GM12875 (cell line): ENCODE results near the gene TWSG1.
A peak's percentile ranks its signal among the peaks of the same experiment; 100 is the strongest.

Experiments
- H3K4me3 ChIP-seq: one replicate; pipeline ENCODE4 v1.5.1; 2011; ENCODE audit warnings: low read depth, low read length, control low read depth
- TF ChIP-seq, protein P1 (sequence below): IDR thresholded peaks from 2 replicates; pipeline ENCODE4 v1.5.1; 2011; ENCODE audit warnings: low read depth, mild to moderate bottlenecking, control low read depth, inconsistent platforms, low read length, moderate library complexity, borderline replicate concordance; ENCODE audit not compliant: insufficient read depth

The TWSG1 gene

DNA sequence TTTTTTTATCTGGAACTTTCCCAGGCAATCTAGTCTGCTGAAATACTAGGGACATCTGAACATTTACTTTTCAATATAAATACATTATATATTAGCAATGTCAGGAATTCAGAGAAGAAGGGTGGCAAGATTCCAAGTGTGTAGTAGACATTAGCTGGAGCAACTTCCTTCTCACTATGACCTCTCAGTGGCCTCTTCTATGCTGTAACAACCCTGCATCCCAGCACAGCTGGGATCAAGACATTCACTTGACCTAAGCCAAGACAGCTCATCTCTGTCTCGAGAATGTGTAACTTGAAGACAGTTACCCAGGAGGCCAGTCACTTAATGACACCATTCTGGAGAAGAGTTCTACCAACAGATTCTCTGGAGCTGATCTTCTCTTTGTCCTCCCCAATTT, 79.0 kb downstream of the TWSG1 start:
- TF ChIP-seq, protein P1, sequence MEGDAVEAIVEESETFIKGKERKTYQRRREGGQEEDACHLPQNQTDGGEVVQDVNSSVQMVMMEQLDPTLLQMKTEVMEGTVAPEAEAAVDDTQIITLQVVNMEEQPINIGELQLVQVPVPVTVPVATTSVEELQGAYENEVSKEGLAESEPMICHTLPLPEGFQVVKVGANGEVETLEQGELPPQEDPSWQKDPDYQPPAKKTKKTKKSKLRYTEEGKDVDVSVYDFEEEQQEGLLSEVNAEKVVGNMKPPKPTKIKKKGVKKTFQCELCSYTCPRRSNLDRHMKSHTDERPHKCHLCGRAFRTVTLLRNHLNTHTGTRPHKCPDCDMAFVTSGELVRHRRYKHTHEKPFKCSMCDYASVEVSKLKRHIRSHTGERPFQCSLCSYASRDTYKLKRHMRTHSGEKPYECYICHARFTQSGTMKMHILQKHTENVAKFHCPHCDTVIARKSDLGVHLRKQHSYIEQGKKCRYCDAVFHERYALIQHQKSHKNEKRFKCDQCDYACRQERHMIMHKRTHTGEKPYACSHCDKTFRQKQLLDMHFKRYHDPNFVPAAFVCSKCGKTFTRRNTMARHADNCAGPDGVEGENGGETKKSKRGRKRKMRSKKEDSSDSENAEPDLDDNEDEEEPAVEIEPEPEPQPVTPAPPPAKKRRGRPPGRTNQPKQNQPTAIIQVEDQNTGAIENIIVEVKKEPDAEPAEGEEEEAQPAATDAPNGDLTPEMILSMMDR, result no peak
- H3K4me3 ChIP-seq, result no peak overlapping the region

DNA sequence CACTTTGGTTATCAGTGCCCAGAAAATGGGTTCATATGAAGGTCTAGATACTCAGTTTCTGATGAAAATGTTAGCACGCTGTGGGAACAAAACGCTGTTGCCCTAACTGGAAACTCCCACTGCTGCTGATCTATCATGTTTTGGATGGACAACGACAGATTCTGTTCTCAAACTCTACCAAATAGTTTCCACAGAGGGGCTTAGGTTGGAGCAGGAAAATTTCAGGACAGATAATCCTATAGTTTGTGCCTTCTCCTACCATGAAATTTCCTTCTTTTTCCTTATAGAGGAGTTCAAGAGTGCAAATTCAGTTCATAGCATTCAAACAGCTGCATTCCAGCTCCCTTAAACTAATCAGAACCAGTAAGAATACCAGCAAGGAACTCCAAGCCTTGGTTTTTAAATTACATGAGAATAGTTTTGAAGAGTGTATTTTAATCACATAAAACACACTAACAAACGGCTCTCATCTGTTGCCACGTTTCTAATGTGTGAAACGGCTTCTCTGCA, 82.0 kb downstream of the TWSG1 start:
- no peak overlapping the region for H3K4me3 ChIP-seq

DNA sequence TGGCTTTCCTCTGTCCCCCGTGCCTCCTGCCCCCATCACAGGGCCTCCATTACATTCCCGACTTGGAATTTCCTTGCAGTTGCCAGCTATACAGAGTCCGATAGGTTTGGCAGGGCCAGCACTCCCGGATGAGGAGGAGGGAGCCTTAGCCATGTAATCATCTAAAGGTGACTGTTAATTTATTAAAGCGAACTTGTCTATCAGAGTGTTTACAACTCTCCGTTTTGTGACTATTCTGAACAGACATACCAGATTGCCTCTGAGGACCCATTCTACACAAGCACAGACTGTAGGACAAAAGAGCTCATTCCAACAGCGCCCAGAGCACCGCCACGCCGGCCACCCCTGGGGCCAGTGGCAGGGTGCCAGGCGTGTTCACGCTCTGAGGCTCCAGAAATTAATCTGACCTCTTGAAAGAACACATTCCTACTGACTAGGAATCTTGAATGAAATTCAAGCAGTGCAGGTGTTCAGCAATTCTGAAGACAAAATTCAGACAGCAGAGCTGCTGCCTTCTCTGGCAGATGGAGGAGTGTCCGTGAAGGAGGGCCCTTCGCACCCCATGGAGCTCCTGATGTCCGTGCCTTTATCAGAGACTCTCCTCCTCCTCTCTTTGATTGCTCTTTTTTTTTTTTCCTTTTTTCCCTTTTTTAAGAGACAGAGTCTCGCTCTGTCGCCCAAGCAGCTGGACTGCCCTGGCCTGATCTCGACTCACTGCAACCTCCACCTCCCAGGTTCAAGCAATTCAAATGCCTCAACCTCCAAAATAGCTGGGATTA, 82.7 kb downstream of the TWSG1 start:
- no peak overlapping the region for H3K4me3 ChIP-seq
- TF ChIP-seq, protein P1, result no peak

More for the DNA sequence above, 82.0 kb downstream of the TWSG1 start:
- TF ChIP-seq, protein P1, result no peak

DNA sequence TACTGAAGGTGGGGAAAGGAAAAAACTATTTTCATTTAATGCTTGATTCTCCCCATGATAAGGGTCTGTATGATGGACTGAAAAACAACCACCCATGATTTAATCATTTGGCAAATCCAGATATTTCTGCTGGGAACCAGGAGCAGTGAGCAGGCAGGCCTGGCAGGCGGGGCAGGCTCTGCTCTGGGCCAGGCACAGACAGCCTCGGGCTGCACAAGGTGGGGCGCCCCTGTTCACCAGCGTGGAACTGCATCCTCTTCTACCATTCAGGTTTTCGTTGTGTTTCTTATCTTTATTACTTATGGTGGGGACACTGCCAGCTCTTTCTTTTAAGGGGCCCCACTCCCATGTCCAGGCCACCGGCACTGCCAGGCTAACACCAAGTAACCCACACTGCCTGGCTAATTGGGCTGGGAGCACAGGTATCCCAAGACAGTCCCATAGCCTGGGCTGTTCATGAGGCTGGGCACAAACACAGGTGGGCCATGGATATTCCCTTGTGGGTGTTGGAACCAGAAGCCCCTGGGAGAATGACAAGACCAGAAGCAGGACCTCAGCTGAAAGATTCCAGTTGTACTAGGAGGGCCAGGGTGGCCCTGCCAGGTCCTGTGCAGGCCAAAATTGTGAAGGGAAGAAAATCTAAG, 83.6 kb downstream of the TWSG1 start:
- no peak overlapping the region for H3K4me3 ChIP-seq
- TF ChIP-seq, protein P1, result peak; percentile 33; the same call in 1 of the 2 replicates

DNA sequence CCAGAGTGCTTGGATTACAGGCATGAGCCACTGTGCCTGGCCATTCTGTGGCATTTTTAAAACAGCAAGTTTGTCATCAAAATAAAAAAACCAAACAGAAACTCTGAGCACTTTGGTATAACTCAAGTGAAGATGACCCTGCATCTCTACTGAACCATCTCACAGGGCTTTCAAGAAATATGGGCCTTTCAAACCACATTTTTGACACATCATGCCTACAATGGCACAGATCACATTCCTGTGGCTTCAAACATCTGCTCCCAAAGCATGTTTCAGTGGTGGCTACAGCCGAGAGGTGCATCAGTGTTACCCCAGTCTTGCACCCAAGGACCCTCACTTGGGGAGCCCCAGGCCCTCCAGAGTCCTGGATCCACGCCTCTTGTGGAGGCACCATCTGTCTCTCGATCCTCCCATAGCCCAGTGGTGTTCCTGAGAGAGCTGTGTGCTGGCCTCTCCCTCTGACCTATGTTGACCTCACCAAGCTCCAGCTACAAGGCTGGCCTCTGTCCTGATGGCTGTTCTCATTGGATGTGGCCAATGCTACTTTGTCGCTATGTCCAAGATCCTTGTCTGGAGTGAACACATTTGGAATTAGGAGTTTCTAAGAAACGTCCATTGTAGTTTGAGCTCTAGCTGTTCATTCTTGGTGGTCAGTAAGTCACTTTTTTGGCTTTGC, 85.5 kb downstream of the TWSG1 start:
- no peak overlapping the region for H3K4me3 ChIP-seq
- TF ChIP-seq, protein P1, result no peak

DNA sequence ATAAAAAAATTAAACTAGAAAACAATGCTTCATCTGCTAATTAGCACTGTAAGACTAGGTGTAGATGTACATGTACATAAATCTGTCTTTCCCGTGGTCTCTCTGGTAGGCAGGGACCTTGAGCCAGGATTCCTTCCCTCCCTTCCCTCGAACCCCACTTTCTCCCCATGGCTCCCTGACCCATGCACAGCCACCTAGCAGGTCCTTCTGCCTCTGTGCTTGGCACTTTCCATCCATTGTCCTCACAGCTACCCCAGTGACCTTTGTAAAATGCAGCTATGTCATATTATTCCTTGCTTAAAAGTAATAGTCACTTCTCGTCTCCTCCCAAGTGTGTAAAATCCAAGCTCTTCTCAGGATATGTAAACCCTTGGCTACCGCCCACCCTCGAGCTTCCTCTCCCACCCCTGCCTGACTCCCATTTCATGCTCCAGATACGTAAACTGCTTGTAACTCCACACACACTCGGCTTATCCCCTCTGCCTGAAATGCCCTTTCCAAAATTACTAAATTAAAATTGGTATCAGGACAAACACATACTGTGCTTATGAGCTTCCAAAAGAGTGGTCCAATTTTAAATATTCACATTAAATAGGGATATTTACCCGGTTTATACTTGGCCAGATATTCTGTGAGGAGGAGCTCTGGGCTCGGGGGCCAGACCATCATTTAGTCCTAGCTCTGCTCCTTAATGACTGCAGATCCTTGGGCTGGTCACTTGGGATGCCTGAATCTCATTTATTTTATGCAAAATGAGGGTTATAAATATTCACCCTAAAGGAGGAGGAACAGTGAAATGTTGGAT, 86.7 kb downstream of the TWSG1 start:
- TF ChIP-seq, protein P1, result no peak
- no peak overlapping the region for H3K4me3 ChIP-seq
